HepG2 (cell line): ENCODE measurements around the gene TEX9. TPM values are rescaled to one million over a fixed set of nuclear protein-coding genes. Genes with fewer than 3 reads are reported as not detected.

Source experiments
- EZH2 ChIP-seq: conservative IDR thresholded peaks from 2 replicates; pipeline ENCODE4 v1.6.1; 2012; ENCODE audit warnings: mild to moderate bottlenecking, low read depth, low read length, moderate library complexity
- KIAA2018 ChIP-seq: sonication (generic); formaldehyde crosslinking; IDR thresholded peaks from 2 replicates; pipeline ENCODE4 v1.5.0; 2020; ENCODE audit warnings: mild to moderate bottlenecking, missing genetic modification reagents, borderline replicate concordance
- MLLT10 ChIP-seq: sonication (generic); formaldehyde crosslinking; IDR thresholded peaks from 2 replicates; pipeline ENCODE4 v1.4.0; 2020; ENCODE audit warnings: missing genetic modification reagents
- NKX3-1 ChIP-seq: sonication (generic); formaldehyde crosslinking; IDR thresholded peaks from 2 replicates; pipeline ENCODE4 v1.5.0; 2020; ENCODE audit warnings: missing genetic modification reagents
- RXRA ChIP-seq: sonication (generic); formaldehyde crosslinking; IDR thresholded peaks from 2 replicates; pipeline ENCODE4 v1.5.1; 2020; ENCODE audit warnings: missing genetic modification reagents
- ZNF207 ChIP-seq: fragments of 450-650 bp; IDR thresholded peaks from 2 replicates; pipeline ENCODE4 v1.6.1; 2016; ENCODE audit warnings: antibody characterized with exemption, borderline replicate concordance
- ZNF253 ChIP-seq: sonication (generic); formaldehyde crosslinking; IDR thresholded peaks from 2 replicates; pipeline ENCODE4 v1.8.0; 2022; ENCODE audit warnings: mild to moderate bottlenecking, missing genetic modification reagents, borderline replicate concordance
- ZNF652 ChIP-seq: IDR thresholded peaks from 2 replicates; pipeline ENCODE4 v1.6.1; 2016; ENCODE audit warnings: low read depth, borderline replicate concordance
- polyA plus RNA-seq, 8 experiments: library from polyadenylated mRNA; depleted of rRNA in 3 of 8; stranded (reverse) in 7 of 8; unstranded in 1 of 8; fragments of >200 nt; fragmentation: Illumina TruSeq in 4 of 8; extraction: Trizol in 4 of 8; gene quantifications; 2 replicates each; pipeline versions ENCODE4 v1.2.1 to v1.2.3, GENCODE V29; 2011 to 2016; ENCODE audit warnings: low read depth in 4 of 8, missing spikeins in 1 of 8, mixed read lengths in 1 of 8; ENCODE audit not compliant: insufficient read depth in 1 of 8
- total RNA-seq, 5 experiments: library from RNA; depleted of rRNA; stranded (reverse); fragments of >200 nt; fragmentation: Illumina TruSeq; extraction: Trizol; gene quantifications; 2 replicates each; pipeline ENCODE4 v1.2.3, GENCODE V29; 2016; ENCODE audit warnings: low read depth in 1 of 5
- TF ChIP-seq, protein P1 (sequence below): sonication (generic); formaldehyde crosslinking; IDR thresholded peaks from 2 replicates; pipeline ENCODE4 v1.5.0; 2020; ENCODE audit warnings: mild to moderate bottlenecking, missing genetic modification reagents

TEX9 gene
- total and polyA plus RNA-seq, 2 of the 13 experiments (the other 11 are each of a cell fraction or from before 2014, with no cell fraction given): 0.82 to 6.9 TPM

- TF ChIP-seq, protein P1, sequence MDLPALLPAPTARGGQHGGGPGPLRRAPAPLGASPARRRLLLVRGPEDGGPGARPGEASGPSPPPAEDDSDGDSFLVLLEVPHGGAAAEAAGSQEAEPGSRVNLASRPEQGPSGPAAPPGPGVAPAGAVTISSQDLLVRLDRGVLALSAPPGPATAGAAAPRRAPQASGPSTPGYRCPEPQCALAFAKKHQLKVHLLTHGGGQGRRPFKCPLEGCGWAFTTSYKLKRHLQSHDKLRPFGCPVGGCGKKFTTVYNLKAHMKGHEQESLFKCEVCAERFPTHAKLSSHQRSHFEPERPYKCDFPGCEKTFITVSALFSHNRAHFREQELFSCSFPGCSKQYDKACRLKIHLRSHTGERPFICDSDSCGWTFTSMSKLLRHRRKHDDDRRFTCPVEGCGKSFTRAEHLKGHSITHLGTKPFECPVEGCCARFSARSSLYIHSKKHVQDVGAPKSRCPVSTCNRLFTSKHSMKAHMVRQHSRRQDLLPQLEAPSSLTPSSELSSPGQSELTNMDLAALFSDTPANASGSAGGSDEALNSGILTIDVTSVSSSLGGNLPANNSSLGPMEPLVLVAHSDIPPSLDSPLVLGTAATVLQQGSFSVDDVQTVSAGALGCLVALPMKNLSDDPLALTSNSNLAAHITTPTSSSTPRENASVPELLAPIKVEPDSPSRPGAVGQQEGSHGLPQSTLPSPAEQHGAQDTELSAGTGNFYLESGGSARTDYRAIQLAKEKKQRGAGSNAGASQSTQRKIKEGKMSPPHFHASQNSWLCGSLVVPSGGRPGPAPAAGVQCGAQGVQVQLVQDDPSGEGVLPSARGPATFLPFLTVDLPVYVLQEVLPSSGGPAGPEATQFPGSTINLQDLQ (CRISPR knock-in tag): no peak
- no peak for TF ChIP-seq MLLT10 (CRISPR knock-in tag)
- TF ChIP-seq EZH2: no peak
- TF ChIP-seq ZNF207: no peak
- no peak for TF ChIP-seq KIAA2018 (CRISPR knock-in tag)
- TF ChIP-seq ZNF652 (CRISPR knock-in tag): no peak
- TF ChIP-seq NKX3-1: no peak
- no peak for TF ChIP-seq RXRA (CRISPR knock-in tag)
- no peak for TF ChIP-seq ZNF253 (CRISPR knock-in tag)
Observed at GRCh38 chr15:56367156-56367555, 1.9 kb downstream of the TEX9 start (continued).
